Epithelial cell of esophagus (primary cell): Measurements from ENCODE around the gene NBEAL2.

ENCODE experiments used
- DNase-seq: peaks from one replicate; pipeline ENCODE4 v3.0.0; 2010; ENCODE audit warnings: low read depth
- H3K4me3 ChIP-seq: 2 replicates; pipeline ENCODE4 v1.5.1; 2011; ENCODE audit warnings: mild to moderate bottlenecking, low read length, control low read depth
- TF ChIP-seq, protein P1 (sequence below): IDR thresholded peaks from 2 replicates; pipeline ENCODE4 v1.5.1; 2011; ENCODE audit warnings: low read depth, mild to moderate bottlenecking, low read length, control low read depth, inconsistent platforms; ENCODE audit not compliant: insufficient read depth; ENCODE audit errors: missing control alignments

Gene NBEAL2

DNA sequence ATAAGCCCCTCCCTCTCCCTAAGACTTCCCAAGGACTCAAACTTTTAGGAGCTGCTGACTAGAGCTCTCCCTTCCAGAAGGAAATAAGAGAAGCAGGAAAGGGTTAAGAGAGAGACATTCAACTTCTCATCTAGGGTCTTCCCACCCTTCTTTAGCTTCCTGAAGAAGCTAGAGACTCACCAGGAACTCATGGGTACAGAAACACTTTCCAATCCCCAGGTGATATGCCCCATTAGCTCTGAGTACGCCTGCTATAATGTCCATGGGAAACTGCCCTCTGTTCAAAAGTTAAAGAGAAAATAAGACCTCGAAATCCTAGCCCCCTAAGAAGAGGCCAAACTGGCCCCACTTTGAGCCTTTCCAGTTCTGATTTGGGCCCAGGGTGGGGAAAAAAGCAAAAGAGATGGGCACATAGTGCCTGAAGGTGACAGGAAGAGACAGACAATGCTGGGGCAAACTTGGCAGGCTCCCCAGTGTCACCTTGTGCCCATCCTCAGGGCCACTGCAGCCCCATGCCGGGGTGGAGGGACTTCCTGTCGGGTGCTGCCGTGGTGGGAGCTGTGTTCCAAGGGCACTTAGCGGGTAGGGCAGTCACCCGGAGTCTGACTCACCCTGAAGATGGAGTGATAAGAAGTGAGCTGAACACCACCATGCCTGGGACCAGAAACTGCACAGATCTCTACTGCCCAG lies 32.5 kb upstream of the NBEAL2 start:
- TF ChIP-seq, protein P1, sequence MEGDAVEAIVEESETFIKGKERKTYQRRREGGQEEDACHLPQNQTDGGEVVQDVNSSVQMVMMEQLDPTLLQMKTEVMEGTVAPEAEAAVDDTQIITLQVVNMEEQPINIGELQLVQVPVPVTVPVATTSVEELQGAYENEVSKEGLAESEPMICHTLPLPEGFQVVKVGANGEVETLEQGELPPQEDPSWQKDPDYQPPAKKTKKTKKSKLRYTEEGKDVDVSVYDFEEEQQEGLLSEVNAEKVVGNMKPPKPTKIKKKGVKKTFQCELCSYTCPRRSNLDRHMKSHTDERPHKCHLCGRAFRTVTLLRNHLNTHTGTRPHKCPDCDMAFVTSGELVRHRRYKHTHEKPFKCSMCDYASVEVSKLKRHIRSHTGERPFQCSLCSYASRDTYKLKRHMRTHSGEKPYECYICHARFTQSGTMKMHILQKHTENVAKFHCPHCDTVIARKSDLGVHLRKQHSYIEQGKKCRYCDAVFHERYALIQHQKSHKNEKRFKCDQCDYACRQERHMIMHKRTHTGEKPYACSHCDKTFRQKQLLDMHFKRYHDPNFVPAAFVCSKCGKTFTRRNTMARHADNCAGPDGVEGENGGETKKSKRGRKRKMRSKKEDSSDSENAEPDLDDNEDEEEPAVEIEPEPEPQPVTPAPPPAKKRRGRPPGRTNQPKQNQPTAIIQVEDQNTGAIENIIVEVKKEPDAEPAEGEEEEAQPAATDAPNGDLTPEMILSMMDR, result no peak
- peak; percentile 48 for DNase-seq
- H3K4me3 ChIP-seq, result no peak overlapping the region

DNA sequence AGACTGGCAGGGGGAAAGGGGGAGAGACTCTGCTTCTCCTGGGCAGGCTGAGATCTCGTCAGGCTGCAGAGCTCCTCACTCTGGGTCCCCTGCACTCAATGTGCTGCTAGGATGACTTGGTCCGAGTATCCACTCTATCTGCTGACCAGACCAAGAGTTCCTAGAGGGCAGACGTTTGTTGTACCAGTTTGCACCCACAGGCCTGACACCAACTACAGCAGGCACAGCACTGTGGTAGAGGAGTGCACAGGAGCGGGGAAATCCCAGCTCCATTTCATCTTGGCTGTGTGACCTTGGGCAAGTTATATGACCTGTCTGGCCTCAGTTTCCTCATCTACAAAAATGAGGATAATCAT lies 31.9 kb upstream of the NBEAL2 start:
- no peak for DNase-seq
- TF ChIP-seq, protein P1, result no peak
- no peak overlapping the region for H3K4me3 ChIP-seq

DNA sequence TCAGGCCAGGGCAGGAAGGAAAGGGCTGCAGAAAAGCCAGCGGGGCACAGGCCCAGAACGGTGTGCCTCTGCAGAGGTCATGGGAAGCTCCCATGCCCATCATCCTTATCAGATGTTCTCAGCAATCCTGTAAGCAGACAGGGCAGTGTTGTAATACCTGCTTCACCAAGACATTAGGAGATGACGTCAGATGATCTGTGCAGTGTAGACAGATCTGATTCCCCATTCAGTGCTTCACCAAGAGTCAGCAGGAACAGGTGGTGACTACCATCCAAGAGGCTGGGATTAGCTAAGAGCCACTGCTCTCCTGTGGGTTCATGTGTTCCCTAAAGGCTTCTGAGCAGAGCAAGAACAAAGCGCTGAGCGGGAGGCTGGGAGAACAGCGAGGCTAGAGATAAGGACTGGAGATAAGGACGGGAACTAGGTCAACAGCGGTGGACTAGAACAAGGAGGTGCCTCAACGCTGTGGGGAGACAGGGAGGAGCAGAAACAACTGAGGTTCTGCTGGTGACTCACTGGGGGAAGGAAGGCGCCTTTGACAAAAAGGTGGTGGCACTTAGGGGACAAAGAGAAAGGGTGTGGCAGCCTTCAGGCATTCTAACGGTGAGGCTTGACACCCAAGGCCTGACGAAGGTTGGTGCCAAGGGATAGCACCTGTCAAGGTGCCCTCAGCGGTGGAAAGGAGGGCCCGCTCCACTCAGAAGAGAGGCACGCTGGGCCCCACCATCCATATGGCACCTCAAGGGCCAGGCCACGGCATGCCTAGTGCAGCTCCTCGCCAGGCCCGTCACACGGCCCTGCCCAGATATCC lies 31.3 kb upstream of the NBEAL2 start:
- DNase-seq, result peak; percentile 90
- TF ChIP-seq, protein P1, result no peak
- no peak overlapping the region for H3K4me3 ChIP-seq

DNA sequence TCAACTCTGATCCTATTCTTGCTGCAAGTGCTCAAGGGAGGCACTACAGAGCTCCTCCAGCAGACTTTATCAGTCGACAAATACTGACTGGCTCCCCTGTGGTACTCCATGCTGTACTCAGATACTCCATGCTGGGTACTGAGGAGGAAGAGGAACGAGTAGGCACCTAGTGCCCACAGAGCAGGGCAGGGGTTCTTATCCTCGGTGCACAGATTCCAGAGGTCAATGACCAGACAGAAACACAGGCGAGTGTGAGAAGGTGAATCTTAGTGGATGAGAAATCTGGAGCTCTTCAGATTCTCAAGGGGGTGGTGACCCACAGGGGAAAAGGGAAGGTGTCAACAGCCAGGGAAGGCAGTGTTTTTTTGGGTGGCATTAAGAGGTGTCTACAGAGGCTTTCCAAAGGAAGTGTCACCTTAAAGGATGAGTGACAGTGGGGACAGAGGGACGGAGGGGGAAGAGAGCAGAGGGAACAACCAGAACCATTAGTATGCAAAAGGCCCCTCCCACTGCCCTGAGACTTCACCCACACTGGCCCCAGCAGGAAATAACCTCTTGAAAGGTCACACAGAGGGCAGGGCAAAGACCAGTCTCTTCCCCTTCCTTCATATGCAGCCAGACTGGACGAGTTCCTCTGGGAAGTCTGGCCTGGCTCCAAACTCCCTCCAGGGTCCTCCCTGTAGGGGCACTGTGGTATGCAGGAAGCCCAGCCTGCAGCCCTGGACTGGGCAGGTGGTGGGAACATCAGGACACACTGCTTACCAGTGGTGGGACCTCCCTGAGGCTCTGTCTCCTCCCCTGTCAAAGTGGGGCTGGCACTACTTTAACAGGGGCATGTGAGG lies 30.4 kb upstream of the NBEAL2 start:
- H3K4me3 ChIP-seq, result no peak overlapping the region
- TF ChIP-seq, protein P1, result no peak
- DNase-seq, result no peak

DNA sequence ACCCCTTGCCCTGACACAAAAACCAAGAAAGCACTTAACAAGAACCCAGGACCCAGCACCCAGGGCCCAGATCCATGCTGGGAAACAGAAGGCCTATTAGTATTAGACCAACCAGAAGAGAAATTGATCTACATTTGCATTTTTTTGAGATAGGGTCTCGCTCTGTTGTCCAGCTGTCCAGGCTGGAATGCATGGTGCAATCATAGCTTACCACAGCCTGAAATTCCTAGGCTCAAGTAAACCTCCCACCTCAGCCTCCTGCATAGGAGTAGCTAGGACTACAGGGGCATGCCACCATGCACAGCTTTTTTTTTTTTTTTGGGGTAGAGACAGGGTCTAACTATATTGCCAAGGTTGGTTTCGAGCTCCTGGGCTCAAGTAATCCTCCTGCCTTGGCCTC lies 29.3 kb upstream of the NBEAL2 start:
- DNase-seq, result no peak
- no peak overlapping the region for H3K4me3 ChIP-seq

DNA sequence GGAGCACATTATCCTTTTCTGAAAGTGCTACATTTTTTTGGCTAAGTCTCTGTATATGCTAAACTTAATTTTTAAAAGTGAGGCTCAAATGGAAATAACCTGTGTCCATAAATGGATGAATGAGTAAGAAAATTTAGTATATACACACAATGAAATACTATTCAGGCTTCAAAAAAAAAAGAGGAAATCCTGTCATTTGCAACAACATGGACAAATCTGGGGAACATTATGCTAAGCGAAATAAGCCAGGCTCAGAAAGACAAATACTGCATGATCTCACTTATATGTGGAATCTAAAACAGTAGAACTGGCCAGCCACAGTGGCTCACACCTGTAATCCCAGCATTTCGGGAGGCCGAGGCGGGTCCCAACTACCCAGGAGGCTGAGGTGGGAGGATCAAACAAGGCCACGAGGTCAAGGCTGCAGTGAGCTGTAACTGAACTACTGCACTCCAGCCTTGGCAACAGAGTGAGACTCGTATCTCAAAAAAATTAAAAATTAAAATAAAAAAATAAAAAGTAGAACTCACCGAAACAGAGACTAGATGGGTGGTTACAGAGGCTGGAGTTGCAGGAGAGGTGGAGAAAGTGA lies 28.7 kb upstream of the NBEAL2 start:
- TF ChIP-seq, protein P1, result no peak
- DNase-seq, result no peak
- H3K4me3 ChIP-seq, result no peak overlapping the region

More for the DNA sequence above, 29.3 kb upstream of the NBEAL2 start:
- TF ChIP-seq, protein P1, result no peak
